GM21528 (cell line): ENCODE data around the gene TMEFF1.

Experiments used
- ATAC-seq: cut with Tn5 transposase; IDR thresholded peaks from one replicate; pipeline ENCODE4 v1.9.1; 2021; ENCODE audit warnings: mild to moderate bottlenecking, moderate library complexity; ENCODE audit not compliant: unreplicated experiment, low FRiP score

The TMEFF1 gene

GRCh38 chr9:100445903-100446549, 26.9 kb upstream of the TMEFF1 start:
- ATAC-seq, result no peak

GRCh38 chr9:100447041-100447440, 25.9 kb upstream of the TMEFF1 start:
- ATAC-seq, result no peak

GRCh38 chr9:100448266-100448665, 24.7 kb upstream of the TMEFF1 start:
- no peak for ATAC-seq

GRCh38 chr9:100449420-100449819, 23.5 kb upstream of the TMEFF1 start:
- peak; percentile 73 for ATAC-seq

- no peak for ATAC-seq
Observed at GRCh38 chr9:100452894-100453293, 20.1 kb upstream of the TMEFF1 start.

DNA sequence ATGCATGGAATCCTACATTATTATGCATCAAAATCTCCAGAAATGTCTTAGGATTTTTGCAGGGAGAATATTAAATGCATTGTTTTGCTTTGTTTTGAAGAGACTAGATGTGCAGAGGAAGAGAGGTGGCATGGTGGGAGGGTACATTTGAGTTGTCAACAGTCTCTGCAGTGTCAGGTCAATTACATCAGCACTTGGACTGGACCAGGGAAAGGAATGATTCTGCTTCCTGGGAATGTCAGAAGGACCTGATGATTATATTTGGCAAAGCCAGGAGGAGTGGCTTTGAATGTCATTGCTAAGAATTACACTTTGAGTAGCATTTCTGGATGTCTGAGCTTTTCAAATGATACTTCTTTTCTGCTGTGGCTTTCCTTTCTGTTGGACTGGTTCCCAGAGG, 17.5 kb upstream of the TMEFF1 start:
- no peak for ATAC-seq

- ATAC-seq, result no peak
Observed at GRCh38 chr9:100457517-100457916, 15.4 kb upstream of the TMEFF1 start.

DNA sequence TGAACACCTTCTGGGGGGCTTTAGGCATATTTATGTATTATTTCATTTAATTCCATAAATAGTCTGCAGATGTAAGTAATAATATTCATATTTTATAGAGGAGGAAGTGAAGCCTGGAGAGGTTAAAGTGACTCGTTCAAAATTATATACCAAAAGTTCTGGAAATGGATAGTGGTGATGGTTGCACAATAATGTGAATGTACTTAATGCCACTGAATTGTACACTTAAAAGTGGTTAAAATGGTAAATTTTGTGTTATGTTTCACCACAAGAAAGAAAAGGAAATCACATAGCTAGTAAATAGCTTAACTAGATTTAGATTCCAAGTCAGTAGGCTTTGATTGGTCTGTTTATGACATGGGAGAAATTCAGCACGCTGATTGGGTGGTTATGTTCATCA, 13.0 kb upstream of the TMEFF1 start:
- no peak for ATAC-seq

GRCh38 chr9:100465274-100465673, 7.7 kb upstream of the TMEFF1 start:
- ATAC-seq, result no peak

DNA sequence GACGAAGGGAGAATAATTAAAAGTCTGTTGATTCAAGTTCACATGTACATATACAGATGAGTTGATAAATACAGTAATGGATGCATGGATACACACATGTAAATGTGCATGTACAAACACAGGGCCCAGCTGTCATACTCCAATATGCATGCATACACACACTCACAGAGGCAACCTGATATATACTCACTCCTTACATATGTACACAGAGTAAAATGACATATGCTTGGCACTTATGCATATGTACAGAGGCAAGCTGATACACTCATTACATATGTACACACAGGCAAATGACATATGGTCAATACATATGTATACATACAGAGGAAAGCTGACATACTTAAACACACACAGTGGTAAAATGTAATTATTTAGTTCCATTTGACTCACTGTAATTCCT, 7.2 kb upstream of the TMEFF1 start:
- ATAC-seq, result no peak

- ATAC-seq, result no peak
Observed at GRCh38 chr9:100466171-100466828, 6.6 kb upstream of the TMEFF1 start.

DNA sequence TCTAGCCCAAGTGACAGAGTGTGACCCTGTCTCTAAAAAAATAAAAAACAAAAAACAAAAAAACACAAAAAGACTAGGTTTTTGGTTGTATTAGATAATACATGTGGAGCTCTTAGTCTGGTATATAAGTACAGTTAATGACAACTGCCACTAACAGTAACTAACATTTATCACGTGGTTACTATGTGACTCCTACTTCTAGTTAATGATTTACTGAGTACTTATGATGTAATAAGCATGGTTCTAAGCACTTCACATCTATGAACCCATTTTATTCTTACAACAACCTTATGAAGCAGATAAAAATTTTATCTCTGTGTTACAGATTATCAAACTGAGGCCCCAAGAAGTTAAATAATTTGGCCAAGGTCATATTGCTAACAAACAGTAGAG, 6.1 kb upstream of the TMEFF1 start:
- ATAC-seq, result no peak

DNA sequence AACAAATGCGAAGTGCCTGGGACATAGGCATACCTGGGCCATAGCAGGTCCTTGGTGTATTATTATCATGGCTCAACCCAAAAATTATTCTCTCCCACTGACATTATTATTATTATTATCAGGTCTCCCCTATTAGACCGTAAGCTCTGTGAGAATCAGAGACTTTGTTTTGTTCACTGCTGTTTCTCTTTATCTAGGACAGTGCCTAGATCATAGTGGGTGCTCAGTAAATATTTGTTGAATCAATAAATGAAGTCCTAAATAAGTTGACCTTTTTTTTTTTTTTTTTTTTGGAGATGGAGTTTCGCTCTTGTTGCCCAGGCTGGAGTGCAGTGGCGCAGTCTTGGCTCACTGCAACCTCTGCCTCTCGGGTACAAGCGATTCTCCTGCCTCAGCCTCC, 4.9 kb upstream of the TMEFF1 start:
- no peak for ATAC-seq

DNA sequence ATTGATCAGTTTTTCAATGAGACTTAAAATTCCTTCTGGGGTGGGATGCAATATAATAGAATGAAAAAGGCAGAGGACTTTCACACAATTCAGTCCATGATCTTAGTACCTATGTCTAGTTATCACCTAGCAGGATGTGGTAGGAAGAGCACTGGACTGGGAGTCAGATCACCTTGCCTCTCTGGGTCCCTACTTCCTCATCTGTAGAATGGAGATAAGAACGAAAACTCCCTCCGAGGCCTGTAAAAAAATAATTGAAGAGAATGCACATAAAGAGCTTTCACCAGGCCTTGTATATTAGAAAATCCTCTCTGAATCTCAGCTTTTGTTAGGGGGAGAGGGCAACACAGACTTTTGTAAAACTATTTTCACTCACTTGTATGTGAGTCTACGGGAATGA, 681 bp upstream of the TMEFF1 start:
- ATAC-seq, result no peak

- peak; percentile 77 for ATAC-seq
Observed at GRCh38 chr9:100473276-100474081, 530 bp downstream of the TMEFF1 start.

GRCh38 chr9:100474082-100474923, 1.4 kb downstream of the TMEFF1 start:
- no peak for ATAC-seq

GRCh38 chr9:100474924-100475276, 2.0 kb downstream of the TMEFF1 start:
- no peak for ATAC-seq

GRCh38 chr9:100477241-100477640, 4.3 kb downstream of the TMEFF1 start:
- ATAC-seq, result no peak

DNA sequence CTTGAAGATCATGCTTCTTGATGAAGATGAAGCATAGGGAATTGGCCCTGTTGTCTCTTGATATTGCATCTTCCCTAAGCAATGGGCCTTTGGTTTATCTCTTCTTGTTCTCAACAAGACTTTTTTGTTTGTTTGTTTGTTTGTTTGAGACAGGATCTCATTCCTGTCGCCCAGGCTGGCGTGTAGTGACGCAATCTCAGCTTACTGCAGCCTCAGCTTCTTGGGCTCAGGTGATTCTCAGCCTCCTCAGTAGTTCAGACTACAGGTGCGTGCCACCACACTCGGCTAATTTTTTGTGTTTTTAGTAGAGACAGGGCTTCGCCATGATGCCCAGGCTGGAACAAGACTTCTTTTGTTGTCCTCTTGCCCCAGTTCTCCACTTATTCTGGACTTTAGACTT, 5.2 kb downstream of the TMEFF1 start:
- ATAC-seq, result no peak

DNA sequence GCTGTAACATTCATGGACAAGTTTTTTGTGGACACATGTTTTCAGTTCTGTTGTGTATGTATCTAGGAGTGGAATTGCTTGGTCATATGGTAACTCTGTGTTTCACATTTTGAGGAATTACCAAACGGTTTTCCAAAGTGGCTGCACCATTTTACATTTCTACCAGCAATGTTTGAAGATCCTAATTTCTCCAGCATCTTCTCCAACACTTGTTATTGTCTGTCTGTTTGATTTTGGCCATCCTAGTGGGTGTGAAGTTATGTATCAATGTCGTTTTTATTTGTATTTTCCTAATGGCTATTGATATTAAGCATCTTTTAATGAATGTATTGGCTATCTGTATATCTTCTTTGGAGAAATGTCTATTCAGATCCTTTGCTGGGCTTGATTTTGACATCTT, 6.9 kb downstream of the TMEFF1 start:
- no peak for ATAC-seq

GRCh38 chr9:100485196-100485595, 12.2 kb downstream of the TMEFF1 start:
- ATAC-seq, result no peak
